ENCODE data around the gene CACNA1G.

CACNA1G gene

DNA sequence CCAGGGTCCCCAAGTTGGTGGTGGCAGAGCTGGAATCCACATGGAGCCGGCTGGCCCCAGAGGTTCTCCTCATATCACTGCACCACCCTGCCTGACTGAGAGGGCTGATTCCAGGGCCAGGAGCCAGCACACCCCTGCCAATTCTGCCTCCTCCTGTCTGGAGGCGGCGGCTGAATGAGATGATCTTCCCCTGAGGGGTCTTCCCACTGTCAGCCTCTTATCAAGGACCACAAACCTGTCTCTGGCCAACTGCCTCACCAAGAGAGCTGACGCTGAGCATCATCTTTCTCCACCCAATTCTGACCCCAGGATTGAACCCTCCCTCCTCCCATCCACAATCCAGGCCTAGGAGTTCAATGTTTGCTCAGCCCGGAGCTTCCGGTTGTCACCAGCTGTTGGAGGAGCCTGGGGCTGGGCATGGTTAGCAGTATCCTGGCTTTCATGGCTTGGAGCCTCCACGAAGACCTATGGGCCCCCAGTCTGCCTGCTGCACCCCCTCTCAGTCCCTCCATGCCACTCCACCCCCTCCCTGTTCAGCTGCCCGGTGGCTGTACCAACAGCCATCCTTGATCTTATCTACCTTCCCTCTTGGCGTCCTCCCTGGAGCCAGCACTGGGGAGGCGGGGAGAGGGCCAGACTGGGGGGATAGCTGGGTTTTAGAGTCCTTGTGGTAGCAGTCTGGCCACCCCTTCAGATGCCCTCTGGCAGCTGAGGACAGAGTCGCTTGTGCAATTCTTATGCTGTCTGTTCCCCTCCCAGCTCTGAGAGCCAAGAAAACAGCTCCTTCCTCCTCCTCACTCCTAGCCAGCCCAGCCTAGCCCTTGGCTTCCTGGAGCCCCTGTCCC lies 99.7 kb downstream of the CACNA1G start:
- no peak for DNase-seq

DNA sequence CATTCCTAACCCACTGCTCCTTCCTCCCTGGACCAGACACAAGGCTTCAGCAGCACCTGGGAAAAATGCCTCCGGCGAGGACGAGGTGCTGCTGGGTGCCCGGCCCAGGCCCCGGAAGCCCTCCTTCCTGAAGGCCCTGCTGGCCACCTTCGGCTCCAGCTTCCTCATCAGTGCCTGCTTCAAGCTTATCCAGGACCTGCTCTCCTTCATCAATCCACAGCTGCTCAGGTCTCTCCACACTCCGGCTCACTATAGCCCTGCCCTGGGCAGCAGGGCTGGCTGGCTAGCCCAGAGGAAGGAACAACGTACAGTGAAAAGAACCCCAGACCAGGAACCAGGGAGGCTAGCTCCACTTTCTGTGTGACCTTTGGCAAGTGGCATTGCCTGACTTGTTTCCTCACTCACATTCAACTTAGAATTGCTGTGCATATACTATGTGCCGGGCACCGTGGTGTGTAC lies 100.4 kb downstream of the CACNA1G start:
- DNase-seq, result no peak

DNA sequence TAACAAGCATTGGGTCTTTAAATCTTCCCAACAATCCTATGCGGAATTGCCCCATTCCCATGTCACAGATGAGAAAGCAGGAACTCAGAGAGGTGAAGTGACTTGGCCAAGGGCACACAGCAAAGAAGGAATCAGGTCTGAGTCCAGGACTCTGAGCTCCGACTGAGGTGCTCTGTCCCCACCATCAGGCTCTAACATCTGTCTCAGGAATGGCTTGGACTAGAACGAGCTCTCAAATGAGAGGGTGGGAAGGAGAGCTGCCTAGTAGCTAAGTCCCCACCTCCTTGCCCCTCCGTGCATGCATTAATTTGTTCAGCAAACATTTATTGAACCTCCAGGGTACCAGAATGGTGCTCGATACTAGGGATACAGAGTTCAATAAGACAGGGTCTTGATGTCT lies 100.8 kb downstream of the CACNA1G start:
- DNase-seq, result no peak

DNA sequence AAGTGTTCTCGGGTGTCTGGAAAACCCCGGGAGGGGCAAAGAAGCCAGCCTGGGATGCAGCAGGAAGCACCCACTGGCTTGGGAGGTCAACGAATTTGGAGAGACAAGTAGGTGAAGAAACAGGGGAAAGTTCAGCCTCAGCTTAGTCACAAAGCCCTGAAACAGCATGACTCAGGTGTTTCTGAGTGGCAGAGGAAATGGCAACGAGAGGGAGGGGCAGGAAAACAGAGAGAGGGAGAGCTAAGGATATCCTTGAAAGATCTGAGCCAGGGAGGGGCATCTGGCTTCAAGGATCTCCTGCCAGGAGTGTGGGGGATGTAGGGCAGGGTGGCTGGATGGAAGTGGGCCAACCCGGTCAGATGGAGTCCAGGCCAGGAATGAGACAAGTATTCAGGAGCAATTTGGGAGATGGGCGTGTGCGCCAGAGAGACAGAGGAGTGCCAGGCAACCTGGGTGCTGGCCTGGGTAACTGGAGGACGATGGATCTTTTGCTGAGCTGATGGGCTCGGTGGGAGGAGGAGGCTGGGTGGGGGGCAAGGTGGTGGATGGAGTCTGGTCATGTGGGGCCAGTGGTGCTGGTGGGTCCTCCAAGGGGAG lies 101.4 kb downstream of the CACNA1G start:
- DNase-seq, result peak; percentile 65

DNA sequence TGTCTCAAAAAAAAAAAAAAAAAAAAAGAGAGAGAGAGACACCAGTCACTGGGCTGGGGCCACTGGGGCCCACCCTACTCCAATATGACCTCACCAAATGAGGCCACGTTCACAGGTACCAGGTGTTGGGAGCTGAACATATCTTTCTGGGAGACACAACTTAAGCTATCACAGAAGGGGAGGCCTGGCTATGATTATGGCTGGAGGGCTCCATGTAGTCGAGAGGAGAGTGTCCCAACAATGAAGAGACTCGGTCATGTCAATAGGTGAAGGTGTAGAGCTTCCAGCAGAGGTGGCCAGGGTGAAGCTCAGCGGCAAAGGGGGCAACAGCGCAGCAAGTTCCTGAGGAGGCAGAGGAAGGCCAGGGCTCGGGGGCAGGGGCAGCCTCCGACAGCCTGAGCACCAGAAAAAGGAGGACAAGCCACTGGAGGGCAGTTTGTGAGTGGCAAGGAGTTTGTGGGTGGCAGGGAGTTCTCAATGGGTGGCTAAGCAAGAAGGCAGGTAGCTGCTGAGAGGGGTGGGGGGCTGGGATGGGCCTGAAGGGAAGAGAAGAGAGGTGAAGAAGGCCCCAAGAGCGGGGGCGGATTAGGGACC lies 102.2 kb downstream of the CACNA1G start:
- DNase-seq, result no peak

DNA sequence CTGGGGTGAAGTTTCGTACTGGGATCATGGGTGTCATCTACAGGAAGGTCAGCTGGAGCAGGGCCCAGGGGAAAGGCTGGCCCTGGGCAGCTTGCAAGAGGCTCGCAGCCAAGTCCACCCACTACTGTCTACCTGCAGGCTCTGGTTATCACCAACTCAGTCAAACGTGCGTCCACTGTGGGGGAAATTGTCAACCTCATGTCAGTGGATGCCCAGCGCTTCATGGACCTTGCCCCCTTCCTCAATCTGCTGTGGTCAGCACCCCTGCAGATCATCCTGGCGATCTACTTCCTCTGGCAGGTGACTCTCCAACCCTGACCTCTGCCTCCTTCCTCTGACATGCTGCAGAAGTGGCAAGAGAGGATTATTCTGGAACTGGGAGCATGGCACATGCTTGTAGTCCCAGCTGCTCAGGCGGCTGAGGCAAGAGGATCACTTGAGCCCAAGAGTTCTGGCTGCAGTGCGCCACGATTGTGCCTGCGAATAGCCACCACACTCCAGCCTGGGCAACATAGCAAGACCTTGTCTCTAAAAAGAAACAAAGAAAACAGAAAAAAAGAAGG lies 103.4 kb downstream of the CACNA1G start:
- DNase-seq, result no peak

DNA sequence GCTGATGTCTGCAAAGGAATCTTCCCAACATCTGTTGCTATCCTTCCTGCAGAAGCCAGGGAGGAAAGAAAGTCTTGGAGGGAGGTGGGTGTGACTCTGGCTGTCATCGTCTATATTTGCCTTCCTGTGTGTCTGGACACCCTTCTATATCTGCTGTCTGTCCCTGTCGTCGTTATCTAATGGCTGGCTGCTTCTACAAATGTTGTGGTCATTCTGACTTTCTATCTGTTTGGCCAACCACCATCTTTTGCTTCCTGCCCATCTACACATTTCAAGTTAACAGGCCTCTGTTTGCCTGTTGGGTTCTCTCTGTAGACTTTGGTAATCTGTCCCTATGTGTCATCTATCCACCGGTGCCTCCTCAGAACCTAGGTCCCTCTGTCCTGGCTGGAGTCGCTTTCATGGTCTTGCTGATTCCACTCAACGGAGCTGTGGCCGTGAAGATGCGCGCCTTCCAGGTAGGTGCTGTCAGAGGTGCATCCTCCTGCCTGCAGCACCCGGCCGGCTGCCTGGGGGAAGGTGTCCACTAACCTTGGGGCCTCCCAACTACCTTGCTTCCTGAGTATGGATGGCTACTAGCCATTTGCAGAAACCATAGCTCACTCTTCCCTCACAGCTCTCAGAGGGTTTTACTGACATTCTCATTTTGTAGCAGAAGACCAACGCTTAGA lies 104.4 kb downstream of the CACNA1G start:
- DNase-seq, result peak; percentile 55

DNA sequence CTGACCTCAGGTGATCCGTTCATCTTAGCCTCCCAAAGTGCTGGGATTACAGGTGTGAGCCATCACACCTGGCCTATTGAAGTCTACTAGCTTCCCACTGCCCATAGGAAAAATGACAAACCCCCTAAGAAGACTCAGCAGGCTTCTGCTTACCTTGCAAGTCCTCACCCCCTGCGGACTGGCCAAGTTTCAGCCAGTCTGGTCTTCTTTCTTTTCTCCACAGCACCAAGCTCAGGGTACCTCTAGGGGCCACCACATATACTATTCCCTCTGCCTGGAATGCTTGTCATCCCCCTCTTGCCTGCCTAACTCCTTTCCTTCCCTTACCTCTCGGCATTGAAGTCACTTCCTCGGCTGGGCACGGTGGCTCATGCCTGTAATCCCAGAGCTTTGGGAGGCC lies 105.3 kb downstream of the CACNA1G start:
- DNase-seq, result no peak

DNA sequence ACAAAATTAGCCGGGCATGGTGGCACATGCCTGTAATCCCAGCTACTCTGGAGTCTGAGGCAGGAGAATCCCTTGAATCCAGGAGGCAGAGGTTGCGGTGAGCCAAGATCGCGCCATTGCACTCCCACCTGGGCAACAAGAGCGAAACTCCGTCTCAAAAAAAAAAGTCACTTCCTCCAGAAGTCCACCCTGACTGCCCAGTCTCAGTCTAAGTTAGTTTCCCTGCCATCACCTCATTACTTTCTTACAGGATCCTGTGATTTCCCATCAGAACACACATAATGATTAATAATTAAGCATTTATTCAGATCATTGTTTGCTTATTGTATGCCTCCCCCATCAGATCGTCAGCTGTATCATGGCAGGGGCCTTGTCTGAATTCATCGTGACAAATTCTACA lies 105.8 kb downstream of the CACNA1G start:
- no peak for DNase-seq

DNA sequence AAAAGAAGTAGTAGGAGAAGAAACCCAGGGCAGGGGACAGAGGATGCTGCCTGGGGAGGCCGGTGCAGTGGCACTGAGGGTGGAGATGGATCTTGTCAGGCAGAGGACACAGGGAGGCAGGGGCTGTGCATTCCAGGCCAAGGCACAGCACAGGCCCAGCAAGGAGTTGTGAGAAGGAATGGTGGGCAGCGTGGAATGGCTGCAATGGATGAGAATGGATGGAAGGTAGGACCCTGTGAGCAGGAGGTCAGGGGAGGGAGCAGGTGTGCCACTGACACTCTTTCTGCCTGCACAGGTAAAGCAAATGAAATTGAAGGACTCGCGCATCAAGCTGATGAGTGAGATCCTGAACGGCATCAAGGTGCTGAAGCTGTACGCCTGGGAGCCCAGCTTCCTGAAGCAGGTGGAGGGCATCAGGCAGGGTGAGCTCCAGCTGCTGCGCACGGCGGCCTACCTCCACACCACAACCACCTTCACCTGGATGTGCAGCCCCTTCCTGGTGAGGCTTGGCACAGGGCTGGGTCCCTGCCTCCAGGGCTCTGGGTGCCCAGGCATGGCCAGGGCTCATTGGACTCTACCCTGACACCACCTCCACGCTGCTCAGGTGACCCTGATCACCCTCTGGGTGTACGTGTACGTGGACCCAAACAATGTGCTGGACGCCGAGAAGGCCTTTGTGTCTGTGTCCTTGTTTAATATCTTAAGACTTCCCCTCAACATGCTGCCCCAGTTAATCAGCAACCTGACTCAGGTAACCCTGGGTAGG lies 106.9 kb downstream of the CACNA1G start:
- no peak for DNase-seq

DNA sequence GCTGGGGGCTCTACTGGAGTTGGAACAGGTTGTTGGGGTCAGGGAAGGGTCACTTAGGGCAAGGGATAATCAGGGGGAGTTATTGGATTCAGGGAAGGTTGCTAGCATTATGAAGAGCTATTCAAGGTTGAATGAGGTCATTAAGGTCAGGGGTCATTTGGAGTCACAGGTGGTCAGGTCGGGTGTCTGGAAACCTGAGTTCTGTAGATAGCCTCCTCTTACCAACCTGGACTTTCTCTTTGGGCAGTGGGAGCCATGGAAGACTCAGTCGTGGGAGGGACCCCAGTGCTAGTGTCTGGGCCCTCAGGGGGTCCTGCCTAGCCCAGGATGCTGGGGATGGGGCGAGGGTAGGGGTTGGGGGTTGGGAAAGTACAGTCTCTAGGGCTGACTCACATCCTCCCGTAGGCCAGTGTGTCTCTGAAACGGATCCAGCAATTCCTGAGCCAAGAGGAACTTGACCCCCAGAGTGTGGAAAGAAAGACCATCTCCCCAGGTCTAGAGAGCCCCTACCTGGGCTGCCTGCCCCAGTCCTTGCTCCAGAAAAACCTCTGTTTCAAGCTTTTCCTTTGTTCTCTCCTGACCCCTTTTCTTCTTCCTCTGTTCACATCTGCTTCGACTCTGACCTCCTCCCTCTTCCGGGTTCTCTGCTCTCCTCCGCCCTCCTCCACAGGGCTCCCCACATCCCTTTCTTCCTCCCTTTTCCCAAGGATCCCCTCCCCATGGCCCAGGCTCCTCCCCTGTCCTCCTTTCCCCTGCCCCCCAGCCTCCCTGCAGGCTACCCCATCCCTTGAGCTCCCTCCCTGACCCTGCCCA lies 107.7 kb downstream of the CACNA1G start:
- no peak for DNase-seq

DNA sequence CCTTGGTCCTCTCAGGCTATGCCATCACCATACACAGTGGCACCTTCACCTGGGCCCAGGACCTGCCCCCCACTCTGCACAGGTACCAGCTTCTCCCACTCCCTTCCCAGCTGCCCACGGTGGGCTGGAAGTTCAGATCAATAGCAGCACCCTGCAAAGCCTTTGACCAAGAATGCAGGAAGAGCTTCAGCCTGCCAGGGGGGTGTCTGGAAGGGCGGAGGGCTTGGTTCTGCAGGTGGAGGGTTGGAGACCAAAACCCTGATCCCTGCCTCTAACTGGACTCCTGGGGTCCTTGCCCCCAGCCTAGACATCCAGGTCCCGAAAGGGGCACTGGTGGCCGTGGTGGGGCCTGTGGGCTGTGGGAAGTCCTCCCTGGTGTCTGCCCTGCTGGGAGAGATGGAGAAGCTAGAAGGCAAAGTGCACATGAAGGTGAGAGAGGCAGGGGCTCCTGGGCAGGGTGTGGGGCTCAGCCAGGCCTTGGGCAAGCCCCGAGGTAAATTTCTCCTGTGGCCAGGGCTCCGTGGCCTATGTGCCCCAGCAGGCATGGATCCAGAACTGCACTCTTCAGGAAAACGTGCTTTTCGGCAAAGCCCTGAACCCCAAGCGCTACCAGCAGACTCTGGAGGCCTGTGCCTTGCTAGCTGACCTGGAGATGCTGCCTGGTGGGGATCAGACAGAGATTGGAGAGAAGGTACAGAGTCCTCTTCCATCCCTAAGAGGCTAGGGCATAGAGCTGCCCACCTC lies 108.5 kb downstream of the CACNA1G start:
- no peak for DNase-seq

DNA sequence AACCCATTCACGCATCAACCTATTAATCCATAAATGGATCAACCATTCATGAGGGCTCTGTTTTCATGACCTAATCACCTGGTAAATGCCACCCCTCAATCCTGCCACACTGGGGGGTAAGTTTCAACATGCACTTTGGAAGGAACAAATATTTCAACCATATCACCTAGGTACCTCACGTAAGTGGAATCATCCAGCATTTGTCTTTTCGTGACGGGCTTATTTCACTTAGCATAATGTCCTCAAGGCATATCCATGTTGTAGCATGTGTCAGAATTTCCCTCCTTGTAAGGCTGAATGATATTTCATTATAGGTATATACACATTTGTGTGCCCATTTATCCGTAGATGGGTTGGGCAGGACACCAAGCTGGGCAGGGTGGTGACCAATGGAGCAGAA lies 111.6 kb downstream of the CACNA1G start:
- DNase-seq, result no peak

DNA sequence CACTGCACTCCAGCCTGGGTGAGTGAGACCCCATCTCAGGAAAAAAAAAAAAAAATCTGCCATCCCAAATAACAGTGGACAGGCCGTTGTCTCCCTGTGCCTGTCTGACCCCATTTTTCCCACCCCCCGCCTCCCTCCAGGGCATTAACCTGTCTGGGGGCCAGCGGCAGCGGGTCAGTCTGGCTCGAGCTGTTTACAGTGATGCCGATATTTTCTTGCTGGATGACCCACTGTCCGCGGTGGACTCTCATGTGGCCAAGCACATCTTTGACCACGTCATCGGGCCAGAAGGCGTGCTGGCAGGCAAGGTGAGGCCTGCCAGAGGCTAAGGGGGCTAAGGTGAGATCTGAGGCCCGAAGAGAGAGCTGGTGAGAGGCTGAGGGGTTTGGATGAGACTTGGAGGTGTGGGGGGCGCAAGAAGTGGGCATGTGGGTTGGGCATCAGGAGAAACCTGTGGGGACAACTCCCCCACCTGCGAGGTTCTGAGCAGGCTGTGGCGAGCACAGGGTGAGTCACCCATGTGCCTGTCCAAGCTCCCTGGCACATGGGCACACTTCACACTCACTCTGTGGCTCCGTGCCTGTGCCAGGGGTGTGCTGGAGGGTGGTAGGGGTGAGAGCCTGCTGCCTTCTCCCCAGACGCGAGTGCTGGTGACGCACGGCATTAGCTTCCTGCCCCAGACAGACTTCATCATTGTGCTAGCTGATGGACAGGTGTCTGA lies 112.5 kb downstream of the CACNA1G start:
- DNase-seq, result no peak

DNA sequence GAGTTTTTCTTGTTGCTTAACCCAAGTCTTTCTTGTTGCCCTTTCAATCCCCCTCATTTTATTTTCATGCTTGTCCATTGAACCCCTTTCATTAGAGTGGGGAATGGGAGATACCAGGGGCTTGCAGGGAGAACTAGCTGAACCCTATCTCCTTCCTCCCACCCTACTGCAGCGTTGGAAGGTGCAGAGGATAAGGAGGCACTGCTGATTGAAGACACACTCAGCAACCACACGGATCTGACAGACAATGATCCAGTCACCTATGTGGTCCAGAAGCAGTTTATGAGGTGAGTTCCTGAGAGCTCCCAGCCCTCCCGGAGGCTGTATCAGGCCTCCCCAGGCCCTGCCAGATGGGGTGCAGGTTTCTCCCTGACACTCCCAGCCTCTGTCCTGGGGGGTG lies 114.7 kb downstream of the CACNA1G start:
- DNase-seq, result no peak

DNA sequence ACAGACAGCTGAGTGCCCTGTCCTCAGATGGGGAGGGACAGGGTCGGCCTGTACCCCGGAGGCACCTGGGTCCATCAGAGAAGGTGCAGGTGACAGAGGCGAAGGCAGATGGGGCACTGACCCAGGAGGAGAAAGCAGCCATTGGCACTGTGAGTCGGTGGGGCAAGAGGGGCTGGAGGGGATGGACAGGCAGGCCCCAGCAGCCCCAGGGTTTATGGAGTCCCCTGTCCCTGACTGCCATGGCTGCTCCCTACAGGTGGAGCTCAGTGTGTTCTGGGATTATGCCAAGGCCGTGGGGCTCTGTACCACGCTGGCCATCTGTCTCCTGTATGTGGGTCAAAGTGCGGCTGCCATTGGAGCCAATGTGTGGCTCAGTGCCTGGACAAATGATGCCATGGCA lies 115.1 kb downstream of the CACNA1G start:
- no peak for DNase-seq

DNA sequence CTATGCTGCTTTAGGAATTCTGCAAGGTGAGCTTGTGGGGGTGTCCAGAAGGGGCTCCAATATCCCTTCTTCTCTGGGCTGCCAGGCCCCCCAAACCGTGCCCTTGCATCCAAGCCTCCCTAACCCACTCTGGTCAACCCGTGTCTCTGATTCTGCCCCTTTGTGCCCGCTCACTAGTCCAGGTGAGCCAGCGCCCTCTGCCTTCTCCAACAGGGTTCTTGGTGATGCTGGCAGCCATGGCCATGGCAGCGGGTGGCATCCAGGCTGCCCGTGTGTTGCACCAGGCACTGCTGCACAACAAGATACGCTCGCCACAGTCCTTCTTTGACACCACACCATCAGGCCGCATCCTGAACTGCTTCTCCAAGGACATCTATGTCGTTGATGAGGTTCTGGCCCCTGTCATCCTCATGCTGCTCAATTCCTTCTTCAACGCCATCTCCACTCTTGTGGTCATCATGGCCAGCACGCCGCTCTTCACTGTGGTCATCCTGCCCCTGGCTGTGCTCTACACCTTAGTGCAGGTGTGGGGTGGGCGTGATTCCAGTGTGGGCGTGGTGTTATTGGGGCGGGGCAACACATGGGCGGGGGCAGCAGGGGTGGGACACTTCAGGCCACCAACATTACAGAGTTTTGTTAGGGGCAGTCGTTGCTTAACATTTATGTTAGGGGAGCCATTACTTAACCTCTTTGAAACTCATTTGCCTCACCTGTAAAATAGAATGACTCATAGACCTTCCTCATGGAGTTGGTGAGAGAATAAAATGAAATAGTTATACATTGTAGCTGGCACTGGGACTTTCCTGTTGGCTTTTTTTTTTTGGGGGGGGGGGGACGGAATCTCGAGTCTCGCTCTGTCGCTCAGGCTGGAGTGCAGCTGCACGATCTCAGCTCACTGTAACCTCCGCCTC lies 115.8 kb downstream of the CACNA1G start:
- no peak for DNase-seq
